Neuron (in vitro differentiated cells): ENCODE data around the gene PPBP.
"Not testable (repeated sequence)": the region's sequence is repeated elsewhere in the genome, so short reads cannot be mapped to it uniquely, and the experiment has no call there.

Source experiments
- H2AFZ ChIP-seq: one replicate; pipeline ENCODE4 v1.6.1; 2013; ENCODE audit warnings: low read depth, mild to moderate bottlenecking, inconsistent platforms, low read length, moderate library complexity
- H3K27me3 ChIP-seq: one replicate; pipeline ENCODE4 v1.6.1; 2013; ENCODE audit warnings: low read length; ENCODE audit not compliant: insufficient read depth
- H3K36me3 ChIP-seq: one replicate; pipeline ENCODE4 v1.6.1; 2013; ENCODE audit warnings: low read length; ENCODE audit not compliant: insufficient read depth
- H3K4me1 ChIP-seq: one replicate; pipeline ENCODE4 v1.6.1; 2013; ENCODE audit warnings: low read length; ENCODE audit not compliant: insufficient read depth
- H3K4me3 ChIP-seq: 2 replicates; pipeline ENCODE4 v1.5.1; 2013; ENCODE audit warnings: mild to moderate bottlenecking, low read length, moderate library complexity
- H3K9me3 ChIP-seq: one replicate; pipeline ENCODE4 v1.6.1; 2013; ENCODE audit warnings: low read length

The PPBP gene

GRCh38 chr4:73962724-73963123, 25.3 kb downstream of the PPBP start:
- H3K27me3 ChIP-seq, result no peaks in the 10 kb centered on the region
- no peaks in the 10 kb centered on the region for H3K4me1 ChIP-seq
- H2AFZ ChIP-seq, result no peak overlapping the region
- H3K4me3 ChIP-seq, result no peak overlapping the region
- H3K36me3 ChIP-seq, result no peaks in the 10 kb centered on the region
- H3K9me3 ChIP-seq, result no peaks in the 10 kb centered on the region

- not testable (repeated sequence) for H3K27me3 ChIP-seq, H2AFZ ChIP-seq, H3K4me1 ChIP-seq, H3K9me3 ChIP-seq, H3K4me3 ChIP-seq, H3K36me3 ChIP-seq
Observed at GRCh38 chr4:73959041-73959440, 28.9 kb downstream of the PPBP start.

- Histone ChIP-seq H3K4me1 (peaks cover 2% of the 10 kb centered on the region), H3K36me3 (no peaks in the 10 kb centered on the region), H3K4me3 (no peak overlapping the region), H2AFZ (no peak overlapping the region), H3K9me3 (no peaks in the 10 kb centered on the region), H3K27me3 (no peaks in the 10 kb centered on the region)
Observed at GRCh38 chr4:73952352-73952751, 35.6 kb downstream of the PPBP start.

- not testable (repeated sequence) for H2AFZ ChIP-seq, H3K4me3 ChIP-seq, H3K9me3 ChIP-seq, H3K27me3 ChIP-seq, H3K4me1 ChIP-seq, H3K36me3 ChIP-seq
Observed at GRCh38 chr4:73950376-73950920, 37.5 kb downstream of the PPBP start.

GRCh38 chr4:73948990-73949706, 38.8 kb downstream of the PPBP start:
- Histone ChIP-seq H3K9me3 (no peaks in the 10 kb centered on the region), H3K27me3 (no peaks in the 10 kb centered on the region), H2AFZ (no peak overlapping the region), H3K4me3 (no peak overlapping the region), H3K36me3 (no peaks in the 10 kb centered on the region), H3K4me1 (peaks cover 2% of the 10 kb centered on the region)

GRCh38 chr4:73948291-73948690, 39.7 kb downstream of the PPBP start:
- no peak overlapping the region for H2AFZ ChIP-seq
- H3K4me1 ChIP-seq, result peaks cover 2% of the 10 kb centered on the region
- no peaks in the 10 kb centered on the region for H3K9me3 ChIP-seq
- no peak overlapping the region for H3K4me3 ChIP-seq
- H3K36me3 ChIP-seq, result no peaks in the 10 kb centered on the region
- H3K27me3 ChIP-seq, result no peaks in the 10 kb centered on the region

GRCh38 chr4:73947239-73947985, 40.6 kb downstream of the PPBP start:
- Histone ChIP-seq H2AFZ (no peak overlapping the region), H3K27me3 (no peaks in the 10 kb centered on the region), H3K4me1 (peaks cover 2% of the 10 kb centered on the region), H3K9me3 (no peaks in the 10 kb centered on the region), H3K4me3 (no peak overlapping the region), H3K36me3 (no peaks in the 10 kb centered on the region)

- H3K27me3 ChIP-seq, result no peaks in the 10 kb centered on the region
- no peaks in the 10 kb centered on the region for H3K36me3 ChIP-seq
- peaks cover 2% of the 10 kb centered on the region for H3K4me1 ChIP-seq
- no peaks in the 10 kb centered on the region for H3K9me3 ChIP-seq
- no peak overlapping the region for H2AFZ ChIP-seq
- no peak overlapping the region for H3K4me3 ChIP-seq
Observed at GRCh38 chr4:73945674-73946449, 42.1 kb downstream of the PPBP start.

- no peak overlapping the region for H3K4me3 ChIP-seq
- H2AFZ ChIP-seq, result no peak overlapping the region
- H3K4me1 ChIP-seq, result peaks cover 2% of the 10 kb centered on the region
- no peaks in the 10 kb centered on the region for H3K9me3 ChIP-seq
- no peaks in the 10 kb centered on the region for H3K36me3 ChIP-seq
- no peaks in the 10 kb centered on the region for H3K27me3 ChIP-seq
Observed at GRCh38 chr4:73945140-73945539, 42.9 kb downstream of the PPBP start.

- Histone ChIP-seq H3K9me3 (no peaks in the 10 kb centered on the region), H3K27me3 (no peaks in the 10 kb centered on the region), H3K4me3 (no peak overlapping the region), H3K36me3 (no peaks in the 10 kb centered on the region), H3K4me1 (no peaks in the 10 kb centered on the region), H2AFZ (no peak overlapping the region)
Observed at GRCh38 chr4:73944061-73944875, 43.7 kb downstream of the PPBP start.

GRCh38 chr4:73943555-73943954, 44.4 kb downstream of the PPBP start:
- H3K36me3 ChIP-seq, result no peaks in the 10 kb centered on the region
- no peaks in the 10 kb centered on the region for H3K9me3 ChIP-seq
- no peak overlapping the region for H2AFZ ChIP-seq
- no peak overlapping the region for H3K4me3 ChIP-seq
- H3K27me3 ChIP-seq, result no peaks in the 10 kb centered on the region
- H3K4me1 ChIP-seq, result no peaks in the 10 kb centered on the region

- H3K36me3 ChIP-seq, result no peaks in the 10 kb centered on the region
- no peaks in the 10 kb centered on the region for H3K4me1 ChIP-seq
- H3K27me3 ChIP-seq, result no peaks in the 10 kb centered on the region
Observed at GRCh38 chr4:73936969-73937368, 51.0 kb downstream of the PPBP start.

More at GRCh38 chr4:73936969-73937368, 51.0 kb downstream of the PPBP start:
- Histone ChIP-seq H3K9me3 (no peaks in the 10 kb centered on the region), H3K4me3 (no peak overlapping the region), H2AFZ (no peak overlapping the region)
